Measurements from ENCODE around the gene TPX2.

DNA sequence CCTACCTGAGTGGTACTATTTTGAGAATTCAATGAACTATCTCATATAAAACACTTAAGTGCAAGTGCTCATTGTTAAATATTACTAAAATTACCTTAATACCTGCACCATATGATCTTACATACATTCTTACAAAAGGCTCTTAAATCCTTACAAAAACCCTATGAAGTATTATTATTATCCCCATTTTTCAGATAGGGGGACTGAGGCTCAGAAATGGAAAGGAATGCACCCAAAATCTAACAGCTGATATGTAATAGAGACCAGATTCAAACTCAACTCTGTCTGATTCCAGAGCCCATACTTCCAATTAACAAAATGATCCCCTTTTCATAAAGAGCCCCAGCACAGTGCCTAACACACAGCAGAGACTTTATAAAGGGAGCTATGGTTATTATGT lies 33.9 kb upstream of the TPX2 start:
- TF ChIP-seq POLR2A (IDR thresholded peaks at IDR 0.05) (no peak), EP300 (IDR thresholded peaks at IDR 0.05; ENCODE audit: low read depth) (no peak)
- TF ChIP-seq, protein P1, sequence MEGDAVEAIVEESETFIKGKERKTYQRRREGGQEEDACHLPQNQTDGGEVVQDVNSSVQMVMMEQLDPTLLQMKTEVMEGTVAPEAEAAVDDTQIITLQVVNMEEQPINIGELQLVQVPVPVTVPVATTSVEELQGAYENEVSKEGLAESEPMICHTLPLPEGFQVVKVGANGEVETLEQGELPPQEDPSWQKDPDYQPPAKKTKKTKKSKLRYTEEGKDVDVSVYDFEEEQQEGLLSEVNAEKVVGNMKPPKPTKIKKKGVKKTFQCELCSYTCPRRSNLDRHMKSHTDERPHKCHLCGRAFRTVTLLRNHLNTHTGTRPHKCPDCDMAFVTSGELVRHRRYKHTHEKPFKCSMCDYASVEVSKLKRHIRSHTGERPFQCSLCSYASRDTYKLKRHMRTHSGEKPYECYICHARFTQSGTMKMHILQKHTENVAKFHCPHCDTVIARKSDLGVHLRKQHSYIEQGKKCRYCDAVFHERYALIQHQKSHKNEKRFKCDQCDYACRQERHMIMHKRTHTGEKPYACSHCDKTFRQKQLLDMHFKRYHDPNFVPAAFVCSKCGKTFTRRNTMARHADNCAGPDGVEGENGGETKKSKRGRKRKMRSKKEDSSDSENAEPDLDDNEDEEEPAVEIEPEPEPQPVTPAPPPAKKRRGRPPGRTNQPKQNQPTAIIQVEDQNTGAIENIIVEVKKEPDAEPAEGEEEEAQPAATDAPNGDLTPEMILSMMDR (IDR thresholded peaks at IDR 0.05): no peak
